Measurements from ENCODE around the gene CCDC85A. TPM values are rescaled to one million over a fixed set of nuclear protein-coding genes. Genes with fewer than 3 reads are reported as not detected.

CCDC85A gene
- total RNA-seq, 4 donors from 2014 or later = 4.5 to 46.0 (median 9.1) TPM

- DNase-seq (ENCODE audit: low spot score) (no peak), ATAC-seq (ENCODE audit: low FRiP score) (no peak)
- TF ChIP-seq, protein P1, sequence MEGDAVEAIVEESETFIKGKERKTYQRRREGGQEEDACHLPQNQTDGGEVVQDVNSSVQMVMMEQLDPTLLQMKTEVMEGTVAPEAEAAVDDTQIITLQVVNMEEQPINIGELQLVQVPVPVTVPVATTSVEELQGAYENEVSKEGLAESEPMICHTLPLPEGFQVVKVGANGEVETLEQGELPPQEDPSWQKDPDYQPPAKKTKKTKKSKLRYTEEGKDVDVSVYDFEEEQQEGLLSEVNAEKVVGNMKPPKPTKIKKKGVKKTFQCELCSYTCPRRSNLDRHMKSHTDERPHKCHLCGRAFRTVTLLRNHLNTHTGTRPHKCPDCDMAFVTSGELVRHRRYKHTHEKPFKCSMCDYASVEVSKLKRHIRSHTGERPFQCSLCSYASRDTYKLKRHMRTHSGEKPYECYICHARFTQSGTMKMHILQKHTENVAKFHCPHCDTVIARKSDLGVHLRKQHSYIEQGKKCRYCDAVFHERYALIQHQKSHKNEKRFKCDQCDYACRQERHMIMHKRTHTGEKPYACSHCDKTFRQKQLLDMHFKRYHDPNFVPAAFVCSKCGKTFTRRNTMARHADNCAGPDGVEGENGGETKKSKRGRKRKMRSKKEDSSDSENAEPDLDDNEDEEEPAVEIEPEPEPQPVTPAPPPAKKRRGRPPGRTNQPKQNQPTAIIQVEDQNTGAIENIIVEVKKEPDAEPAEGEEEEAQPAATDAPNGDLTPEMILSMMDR (IDR thresholded peaks at IDR 0.05) = no peak
Observed at GRCh38 chr2:56222481-56222880, 38.7 kb downstream of the CCDC85A start.

GRCh38 chr2:56224316-56224715 lies 40.5 kb downstream of the CCDC85A start:
- no peak for DNase-seq (ENCODE audit: low spot score)
- TF ChIP-seq, protein P1 (IDR thresholded peaks at IDR 0.05) = no peak
- no peak for ATAC-seq (ENCODE audit: low FRiP score)

GRCh38 chr2:56227811-56228210 lies 44.0 kb downstream of the CCDC85A start:
- DNase-seq (ENCODE audit: low spot score) (no peak), ATAC-seq (ENCODE audit: low FRiP score) (no peak)
- TF ChIP-seq, protein P1 (IDR thresholded peaks at IDR 0.05) = no peak

DNA sequence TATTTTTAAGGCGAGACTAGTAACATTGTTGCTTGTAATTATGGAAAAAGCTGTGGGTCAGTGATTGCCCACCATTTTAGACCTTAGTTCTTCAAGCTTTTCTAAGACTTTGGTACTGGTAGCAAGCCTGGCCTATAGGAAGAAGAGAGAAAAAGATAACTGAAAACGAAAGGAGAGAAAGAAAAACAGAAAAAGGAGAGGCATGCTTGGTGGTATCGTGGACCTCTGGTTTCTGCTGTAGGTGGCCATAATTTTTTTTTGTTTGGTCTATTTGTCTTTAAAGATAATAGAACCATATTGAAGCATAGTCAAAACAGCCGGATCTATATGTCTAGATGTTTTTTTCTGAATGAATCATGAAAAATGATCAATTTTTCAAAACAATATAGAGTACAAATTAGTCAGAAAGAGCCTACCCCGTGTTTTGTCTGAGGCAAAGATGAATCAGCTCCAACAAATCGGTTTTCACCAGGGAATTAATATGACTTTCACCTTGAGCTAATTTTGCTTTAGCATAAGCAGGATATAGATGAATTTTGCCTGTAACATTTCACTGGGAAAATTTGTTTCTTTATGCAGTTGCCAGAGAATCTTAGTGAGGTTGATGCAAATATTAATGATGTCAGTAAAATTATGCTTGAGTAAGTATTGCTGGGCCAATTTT lies 45.7 kb downstream of the CCDC85A start:
- TF ChIP-seq, protein P1 (IDR thresholded peaks at IDR 0.05) = no peak
- ATAC-seq (ENCODE audit: low FRiP score) (no peak), DNase-seq (ENCODE audit: low spot score) (no peak)

GRCh38 chr2:56230156-56230555 lies 46.4 kb downstream of the CCDC85A start:
- no peak for ATAC-seq (ENCODE audit: low FRiP score)
- TF ChIP-seq, protein P1 (IDR thresholded peaks at IDR 0.05) = no peak
- DNase-seq (ENCODE audit: low spot score) = no peak

DNA sequence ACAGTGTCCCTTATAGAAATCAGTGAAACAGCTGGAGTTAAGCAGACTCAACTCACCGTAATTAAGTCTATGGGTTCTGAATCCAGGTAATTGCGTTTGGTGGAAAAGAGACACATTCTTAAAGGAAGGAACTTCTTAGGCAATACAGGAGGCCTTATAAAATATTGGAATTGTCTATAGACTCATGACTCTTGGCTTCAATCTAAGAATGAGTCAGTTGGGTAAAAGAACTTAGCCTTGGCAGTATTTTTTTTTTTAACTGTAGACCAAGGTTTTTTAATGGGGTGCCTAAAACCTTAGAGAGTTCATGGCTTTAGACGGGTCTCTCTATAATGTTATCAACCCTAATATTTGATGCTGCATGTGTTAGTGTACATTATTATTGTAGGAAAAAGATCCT lies 47.6 kb downstream of the CCDC85A start:
- DNase-seq (ENCODE audit: low spot score) (no peak), ATAC-seq (ENCODE audit: low FRiP score) (no peak)
- TF ChIP-seq, protein P1 (IDR thresholded peaks at IDR 0.05) = no peak

DNA sequence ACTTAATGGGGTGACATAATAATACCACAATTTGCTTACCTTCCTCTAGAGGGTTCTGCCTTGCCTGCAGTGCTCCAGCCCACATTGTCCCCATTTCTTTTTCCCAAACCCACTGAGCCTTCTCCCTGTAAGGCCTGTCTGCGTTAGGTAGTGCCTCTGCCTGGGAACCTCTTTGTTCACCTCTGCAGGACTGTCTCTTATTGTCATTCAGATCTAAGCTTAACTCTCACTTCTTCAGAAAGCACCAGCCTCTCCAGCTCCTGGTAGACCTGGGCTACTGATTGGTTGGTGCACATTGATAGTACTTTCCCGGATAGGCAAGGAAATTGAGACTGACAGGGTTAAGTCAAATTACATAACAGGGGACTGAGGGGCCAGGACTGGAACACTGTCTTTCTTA lies 49.1 kb downstream of the CCDC85A start:
- ATAC-seq (ENCODE audit: low FRiP score) (no peak), DNase-seq (ENCODE audit: low spot score) (no peak)
- TF ChIP-seq, protein P1 (IDR thresholded peaks at IDR 0.05) = no peak

All from omental fat pad (tissue), 4 donors.